Measurements from ENCODE around the gene SPO11. TPM values are rescaled to one million over a fixed set of nuclear protein-coding genes. Genes with fewer than 3 reads are reported as not detected.

The SPO11 gene
- total and polyA plus RNA-seq, 2 of the 13 experiments (the other 11 are each of a cell fraction or from before 2014, with no cell fraction given): not detected

DNA sequence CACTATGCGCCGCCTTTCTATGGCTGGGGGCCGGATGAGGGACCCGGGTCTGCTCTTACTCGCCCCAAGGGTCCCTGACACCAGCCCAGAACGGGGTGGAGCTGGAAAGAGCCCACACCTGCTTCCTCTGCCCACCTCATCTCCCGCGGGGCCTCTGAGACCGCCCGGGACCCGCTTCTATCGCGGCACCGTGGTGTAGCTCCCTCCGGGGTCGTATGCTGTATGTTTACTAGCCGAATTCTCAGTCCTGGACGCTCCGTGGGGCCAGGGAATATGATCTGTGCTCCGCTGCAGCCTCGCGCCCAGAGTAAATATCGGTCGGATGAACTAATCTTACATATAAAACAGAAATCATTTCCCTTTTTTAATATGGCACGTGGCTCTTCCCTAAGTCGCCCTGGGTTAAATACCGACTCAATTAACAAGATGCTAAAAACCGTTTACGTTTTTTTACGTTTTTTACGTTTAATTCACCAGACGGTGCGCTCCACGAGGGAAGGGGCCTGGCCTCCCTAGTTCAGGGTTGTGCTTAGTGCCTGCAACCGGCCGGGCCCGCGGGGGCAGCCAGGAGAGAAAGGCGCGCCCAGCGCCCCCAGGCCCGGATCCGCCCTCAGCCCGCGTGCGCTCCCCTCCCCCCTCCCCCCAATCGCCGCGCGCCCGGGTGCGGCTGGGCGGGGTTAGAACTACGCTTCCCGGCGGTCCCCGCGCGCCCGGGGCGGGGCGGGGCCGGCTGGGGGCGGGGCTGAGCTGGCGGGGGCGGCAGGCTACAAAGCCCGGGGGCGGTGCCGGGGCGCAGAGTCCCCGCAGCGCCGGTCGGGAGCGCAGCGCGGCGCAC is 61.2 kb downstream of the SPO11 start, which contains the start of gene RBM38 (continued):
- TF ChIP-seq BCL6 (CRISPR knock-in tag; IDR thresholded peaks at IDR 0.05): no peak
- TF ChIP-seq SIN3A (IDR thresholded peaks at IDR 0.05; ENCODE audit: borderline replicate concordance, low read depth, low read length): peak; percentile 29; the same call in 1 of the 2 replicates
- TF ChIP-seq RELA (CRISPR knock-in tag; IDR thresholded peaks at IDR 0.05): no peak
- TF ChIP-seq, protein P1, sequence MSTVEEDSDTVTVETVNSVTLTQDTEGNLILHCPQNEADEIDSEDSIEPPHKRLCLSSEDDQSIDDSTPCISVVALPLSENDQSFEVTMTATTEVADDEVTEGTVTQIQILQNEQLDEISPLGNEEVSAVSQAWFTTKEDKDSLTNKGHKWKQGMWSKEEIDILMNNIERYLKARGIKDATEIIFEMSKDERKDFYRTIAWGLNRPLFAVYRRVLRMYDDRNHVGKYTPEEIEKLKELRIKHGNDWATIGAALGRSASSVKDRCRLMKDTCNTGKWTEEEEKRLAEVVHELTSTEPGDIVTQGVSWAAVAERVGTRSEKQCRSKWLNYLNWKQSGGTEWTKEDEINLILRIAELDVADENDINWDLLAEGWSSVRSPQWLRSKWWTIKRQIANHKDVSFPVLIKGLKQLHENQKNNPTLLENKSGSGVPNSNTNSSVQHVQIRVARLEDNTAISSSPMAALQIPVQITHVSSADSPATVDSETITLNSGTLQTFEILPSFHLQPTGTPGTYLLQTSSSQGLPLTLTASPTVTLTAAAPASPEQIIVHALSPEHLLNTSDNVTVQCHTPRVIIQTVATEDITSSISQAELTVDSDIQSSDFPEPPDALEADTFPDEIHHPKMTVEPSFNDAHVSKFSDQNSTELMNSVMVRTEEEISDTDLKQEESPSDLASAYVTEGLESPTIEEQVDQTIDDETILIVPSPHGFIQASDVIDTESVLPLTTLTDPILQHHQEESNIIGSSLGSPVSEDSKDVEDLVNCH (CRISPR knock-in tag; IDR thresholded peaks at IDR 0.05): no peak
- no peak for TF ChIP-seq ZIK1 (CRISPR knock-in tag; IDR thresholded peaks at IDR 0.05; ENCODE audit: borderline replicate concordance, low read depth)
- TF ChIP-seq ZNF879 (CRISPR knock-in tag; IDR thresholded peaks at IDR 0.05): 0 out of 2 replicates have a peak, but pooled peaks have one; percentile 24
- no peak for TF ChIP-seq TGIF2 (CRISPR knock-in tag; IDR thresholded peaks at IDR 0.05)
- 0 out of 2 replicates have a peak, but pooled peaks have one; percentile 33 for TF ChIP-seq IRF2 (CRISPR knock-in tag; IDR thresholded peaks at IDR 0.05)
- peak; percentile 16; the same call in 1 of the 2 replicates for TF ChIP-seq ZNF251 (CRISPR knock-in tag; IDR thresholded peaks at IDR 0.05)
- TF ChIP-seq, protein P2, sequence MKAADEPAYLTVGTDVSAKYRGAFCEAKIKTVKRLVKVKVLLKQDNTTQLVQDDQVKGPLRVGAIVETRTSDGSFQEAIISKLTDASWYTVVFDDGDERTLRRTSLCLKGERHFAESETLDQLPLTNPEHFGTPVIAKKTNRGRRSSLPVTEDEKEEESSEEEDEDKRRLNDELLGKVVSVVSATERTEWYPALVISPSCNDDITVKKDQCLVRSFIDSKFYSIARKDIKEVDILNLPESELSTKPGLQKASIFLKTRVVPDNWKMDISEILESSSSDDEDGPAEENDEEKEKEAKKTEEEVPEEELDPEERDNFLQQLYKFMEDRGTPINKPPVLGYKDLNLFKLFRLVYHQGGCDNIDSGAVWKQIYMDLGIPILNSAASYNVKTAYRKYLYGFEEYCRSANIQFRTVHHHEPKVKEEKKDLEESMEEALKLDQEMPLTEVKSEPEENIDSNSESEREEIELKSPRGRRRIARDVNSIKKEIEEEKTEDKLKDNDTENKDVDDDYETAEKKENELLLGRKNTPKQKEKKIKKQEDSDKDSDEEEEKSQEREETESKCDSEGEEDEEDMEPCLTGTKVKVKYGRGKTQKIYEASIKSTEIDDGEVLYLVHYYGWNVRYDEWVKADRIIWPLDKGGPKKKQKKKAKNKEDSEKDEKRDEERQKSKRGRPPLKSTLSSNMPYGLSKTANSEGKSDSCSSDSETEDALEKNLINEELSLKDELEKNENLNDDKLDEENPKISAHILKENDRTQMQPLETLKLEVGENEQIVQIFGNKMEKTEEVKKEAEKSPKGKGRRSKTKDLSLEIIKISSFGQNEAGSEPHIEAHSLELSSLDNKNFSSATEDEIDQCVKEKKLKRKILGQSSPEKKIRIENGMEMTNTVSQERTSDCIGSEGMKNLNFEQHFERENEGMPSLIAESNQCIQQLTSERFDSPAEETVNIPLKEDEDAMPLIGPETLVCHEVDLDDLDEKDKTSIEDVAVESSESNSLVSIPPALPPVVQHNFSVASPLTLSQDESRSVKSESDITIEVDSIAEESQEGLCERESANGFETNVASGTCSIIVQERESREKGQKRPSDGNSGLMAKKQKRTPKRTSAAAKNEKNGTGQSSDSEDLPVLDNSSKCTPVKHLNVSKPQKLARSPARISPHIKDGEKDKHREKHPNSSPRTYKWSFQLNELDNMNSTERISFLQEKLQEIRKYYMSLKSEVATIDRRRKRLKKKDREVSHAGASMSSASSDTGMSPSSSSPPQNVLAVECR (CRISPR knock-in tag; IDR thresholded peaks at IDR 0.05; ENCODE audit: borderline replicate concordance): 0 out of 2 replicates have a peak, but pooled peaks have one; percentile 16
- TF ChIP-seq ZNF766 (CRISPR knock-in tag; IDR thresholded peaks at IDR 0.05; ENCODE audit: borderline replicate concordance): 0 out of 2 replicates have a peak, but pooled peaks have one; percentile 45
- TF ChIP-seq ZFP36L2 (CRISPR knock-in tag; IDR thresholded peaks at IDR 0.05): no peak
- TF ChIP-seq ZNF619 (CRISPR knock-in tag; IDR thresholded peaks at IDR 0.05): no peak
- no peak for TF ChIP-seq HHEX (CRISPR knock-in tag; IDR thresholded peaks at IDR 0.05)
- TF ChIP-seq PCBP1 (IDR thresholded peaks at IDR 0.05; ENCODE audit: borderline replicate concordance, low read depth, low read length): no peak
- no peak for TF ChIP-seq RXRA (CRISPR knock-in tag; IDR thresholded peaks at IDR 0.05)
- peak; percentile 72; the same call in 1 of the 2 replicates for TF ChIP-seq ZNF235 (CRISPR knock-in tag; IDR thresholded peaks at IDR 0.05; ENCODE audit: borderline replicate concordance)
- TF ChIP-seq MBNL3 (CRISPR knock-in tag; conservative IDR thresholded peaks at IDR 0.05): no peak
- TF ChIP-seq ZNF547 (CRISPR knock-in tag; IDR thresholded peaks at IDR 0.05): peak; percentile 65; the same call in 1 of the 2 replicates
- peak; percentile 18; the same call in 1 of the 2 replicates for TF ChIP-seq KDM5B (CRISPR knock-in tag; IDR thresholded peaks at IDR 0.05; ENCODE audit: borderline replicate concordance)
- TF ChIP-seq, protein P3, sequence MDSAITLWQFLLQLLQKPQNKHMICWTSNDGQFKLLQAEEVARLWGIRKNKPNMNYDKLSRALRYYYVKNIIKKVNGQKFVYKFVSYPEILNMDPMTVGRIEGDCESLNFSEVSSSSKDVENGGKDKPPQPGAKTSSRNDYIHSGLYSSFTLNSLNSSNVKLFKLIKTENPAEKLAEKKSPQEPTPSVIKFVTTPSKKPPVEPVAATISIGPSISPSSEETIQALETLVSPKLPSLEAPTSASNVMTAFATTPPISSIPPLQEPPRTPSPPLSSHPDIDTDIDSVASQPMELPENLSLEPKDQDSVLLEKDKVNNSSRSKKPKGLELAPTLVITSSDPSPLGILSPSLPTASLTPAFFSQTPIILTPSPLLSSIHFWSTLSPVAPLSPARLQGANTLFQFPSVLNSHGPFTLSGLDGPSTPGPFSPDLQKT (CRISPR knock-in tag; IDR thresholded peaks at IDR 0.05; ENCODE audit: borderline replicate concordance): no peak
- TF ChIP-seq ZNF143 (CRISPR knock-in tag; IDR thresholded peaks at IDR 0.05): peak; percentile 84
